Femur (tissue), 1 donor: ENCODE results near the gene C1orf94.
"Not testable (repeated sequence)": the region's sequence is repeated elsewhere in the genome, so short reads cannot be mapped to it uniquely, and the experiment has no call there.

Source experiments
- DNase-seq: peaks from one replicate; pipeline ENCODE4 v3.0.0-alpha.2; 2017

Gene C1orf94

DNA sequence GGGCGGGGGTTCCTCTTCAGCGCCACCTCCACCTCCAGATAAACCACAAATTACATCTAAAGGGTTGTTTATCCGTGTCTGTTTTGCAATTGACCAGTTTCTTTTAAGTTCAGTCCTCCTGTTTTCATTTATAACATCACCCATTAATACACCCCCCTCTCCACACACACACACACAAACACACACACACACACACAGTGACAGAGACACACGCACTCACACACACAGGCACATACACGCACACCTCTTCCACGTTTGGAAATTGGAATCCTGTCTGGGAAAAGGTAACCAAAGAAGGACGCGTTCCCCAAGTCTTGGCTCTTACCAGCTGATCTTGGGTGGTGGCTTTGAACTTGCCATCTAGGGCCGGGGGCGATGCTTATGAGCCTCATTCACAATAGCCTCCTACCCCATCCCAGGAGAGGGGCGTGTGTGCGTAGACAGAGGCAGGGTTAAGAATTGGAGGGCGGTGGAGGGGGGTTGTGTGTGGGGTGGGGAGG, 11.2 kb upstream of the C1orf94 start:
- DNase-seq, result no peak

DNA sequence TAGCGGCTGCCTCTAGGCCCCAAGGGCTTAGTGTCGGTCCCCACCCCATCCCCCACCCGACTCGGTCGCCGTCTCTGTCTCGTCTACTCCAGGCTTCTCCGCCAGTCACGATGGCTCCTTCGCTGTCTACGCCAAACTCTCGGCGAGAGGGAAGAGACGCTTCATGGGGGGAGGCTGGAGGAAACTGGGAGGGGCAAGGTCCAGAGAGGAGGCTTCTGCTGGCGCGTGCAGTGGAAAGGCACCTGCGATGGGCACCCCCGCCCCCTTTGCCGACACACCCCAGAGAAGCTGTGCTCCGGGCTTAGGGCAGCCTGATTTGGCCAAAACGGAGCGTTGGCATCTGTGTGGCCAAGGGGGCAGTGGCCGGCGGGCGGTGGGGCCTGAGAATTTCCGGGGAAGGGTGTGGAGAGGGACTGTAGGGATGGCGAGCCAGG, 10.5 kb upstream of the C1orf94 start:
- DNase-seq, result no peak

DNA sequence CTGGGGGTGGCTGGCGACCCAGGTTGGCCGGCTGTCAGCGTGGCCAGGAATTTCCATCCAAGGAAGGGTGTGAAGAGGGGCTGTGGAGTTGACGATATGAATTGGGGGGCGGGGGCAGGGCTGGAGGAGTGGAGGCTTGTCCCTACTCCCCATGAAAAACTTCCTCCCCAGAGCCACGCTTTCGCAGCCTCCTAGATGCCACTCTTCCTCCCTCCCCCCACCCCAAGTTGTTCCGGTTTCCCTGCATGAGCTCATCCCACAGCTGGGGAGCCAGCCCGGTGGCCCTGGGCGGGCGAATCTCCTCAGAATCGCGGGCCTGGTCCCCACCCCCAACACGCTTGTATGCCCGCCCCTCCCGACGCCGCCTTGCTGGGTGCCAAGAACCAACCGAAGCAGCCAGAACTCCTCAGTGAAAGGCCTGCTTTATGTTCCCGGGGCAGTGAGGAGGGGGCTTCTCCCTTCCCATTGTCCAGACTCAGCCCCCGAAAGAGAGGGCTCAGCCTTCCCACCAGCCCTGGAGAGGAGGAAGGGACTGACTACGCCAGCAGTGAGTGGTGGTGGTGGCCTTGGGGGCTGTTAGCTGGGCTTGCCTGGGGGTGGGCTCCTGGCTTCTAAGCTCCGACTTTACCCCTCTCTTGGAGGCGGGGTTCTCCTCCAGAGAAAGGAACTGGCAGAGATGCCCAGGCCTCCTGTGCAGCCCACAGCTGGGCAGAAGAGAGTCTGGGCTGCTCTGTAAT, 9.9 kb upstream of the C1orf94 start:
- peak; percentile 31 for DNase-seq

DNA sequence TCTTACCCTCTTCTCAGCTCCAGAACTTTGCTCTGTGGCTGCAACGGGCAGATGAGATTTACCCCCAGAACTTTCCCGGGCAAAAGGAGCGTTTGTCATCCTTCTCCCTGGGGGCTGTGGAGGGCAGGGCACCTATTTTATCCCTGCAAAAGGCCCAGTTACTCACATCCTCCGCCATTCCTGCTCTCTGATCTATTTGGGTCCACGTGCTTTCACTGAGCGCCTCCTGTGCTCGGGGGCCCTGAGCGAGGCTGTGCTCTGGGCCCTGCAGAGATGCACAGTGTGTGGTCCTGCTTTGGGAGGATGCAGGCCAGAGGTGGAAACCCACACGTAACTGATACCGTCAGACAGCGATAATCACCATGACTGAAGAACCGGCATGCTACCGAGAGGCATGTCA, 9.3 kb upstream of the C1orf94 start:
- DNase-seq, result no peak

DNA sequence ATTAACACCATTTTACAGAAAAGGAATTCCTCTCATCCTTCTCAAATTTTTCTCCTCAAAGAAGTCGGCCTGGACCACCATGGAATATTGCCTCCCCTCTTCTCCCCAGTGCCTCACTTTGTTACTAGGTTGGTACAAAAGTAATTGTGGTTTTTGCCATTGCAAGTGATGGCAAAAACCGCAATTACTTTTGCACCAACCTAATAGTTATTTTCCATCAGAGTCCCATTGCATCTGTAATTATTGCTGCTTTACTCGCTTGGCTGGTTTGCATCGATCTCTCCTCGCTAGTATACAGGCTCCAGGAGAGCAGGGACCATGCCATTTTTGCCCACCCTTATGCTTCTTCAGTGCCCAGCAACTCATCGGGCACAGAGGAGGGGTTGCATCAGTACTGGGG, 963 bp upstream of the C1orf94 start:
- DNase-seq, result no peak

DNA sequence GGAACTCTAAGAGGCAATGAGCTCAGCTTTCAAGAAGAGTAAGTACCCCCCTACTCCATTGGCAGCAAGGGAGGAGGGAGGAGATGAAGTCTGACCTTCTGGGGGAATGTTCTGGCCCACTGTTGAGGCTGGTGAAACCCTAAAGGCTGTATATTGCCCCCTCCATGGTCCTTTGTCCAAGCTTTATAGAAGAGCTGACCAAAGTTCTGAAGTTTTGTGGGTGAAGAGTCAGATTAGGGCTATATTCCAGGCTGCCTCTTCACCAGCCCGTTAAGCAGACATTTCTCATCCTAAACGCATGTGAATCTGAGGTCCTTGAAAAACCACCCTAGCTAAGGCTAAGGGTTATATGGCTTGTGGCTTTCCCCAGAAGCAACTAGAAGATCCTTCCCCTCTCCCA, 1.4 kb downstream of the C1orf94 start:
- DNase-seq, result no peak

DNA sequence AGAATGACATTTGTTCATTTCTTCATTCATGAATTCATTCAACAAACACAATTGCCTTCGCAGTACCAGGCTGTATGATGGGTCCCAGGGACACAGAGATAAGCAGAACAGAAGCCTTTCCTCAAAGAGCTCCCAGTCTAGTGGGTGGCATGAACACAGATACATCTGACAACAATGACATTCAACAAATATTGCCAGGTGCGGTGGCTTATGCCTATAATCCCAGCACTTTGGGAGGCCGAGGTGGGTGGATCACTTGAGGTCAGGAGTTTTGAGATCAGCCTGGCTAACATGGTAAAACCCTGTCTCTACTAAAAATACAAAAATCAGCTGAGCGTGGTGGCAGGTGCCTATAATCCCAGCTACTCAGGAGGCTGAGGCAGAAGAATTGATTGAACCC, 6.7 kb downstream of the C1orf94 start:
- DNase-seq, result not testable (repeated sequence)

DNA sequence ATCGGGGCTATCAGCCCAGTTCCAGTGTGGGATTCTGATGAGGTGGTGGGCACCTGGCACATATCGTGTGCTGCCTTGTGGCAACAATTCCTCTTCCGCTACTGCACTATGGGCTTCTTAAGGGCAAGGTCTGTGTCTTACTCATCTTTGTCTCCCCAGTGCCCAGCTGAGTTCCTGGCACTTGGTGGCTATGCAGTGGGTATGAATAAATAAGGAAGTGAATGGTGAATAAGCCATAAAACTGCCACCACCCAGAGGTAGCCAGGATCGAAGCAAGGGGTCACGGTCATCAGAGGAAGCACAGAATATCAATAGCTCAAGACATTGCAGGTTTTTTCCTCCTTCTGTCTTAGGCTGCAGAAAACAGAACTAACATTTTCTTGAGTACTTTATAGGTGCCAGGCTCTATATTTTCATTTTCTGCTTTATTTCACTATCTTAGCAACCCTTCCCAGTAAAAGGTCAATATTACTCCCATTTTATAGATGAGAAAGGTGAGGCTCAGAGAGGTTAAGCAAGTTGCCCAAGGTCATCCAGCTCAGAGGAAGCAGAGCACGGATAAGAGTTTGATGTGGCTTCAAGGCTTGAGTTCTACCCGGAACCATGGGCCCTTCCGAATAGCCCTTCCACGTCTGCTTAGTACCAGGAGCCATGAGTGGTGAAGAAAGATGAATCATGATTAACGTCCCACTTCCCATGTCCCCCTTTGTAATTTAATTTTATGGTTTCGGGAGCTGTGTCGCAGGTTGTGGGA, 10.2 kb downstream of the C1orf94 start:
- DNase-seq, result no peak

DNA sequence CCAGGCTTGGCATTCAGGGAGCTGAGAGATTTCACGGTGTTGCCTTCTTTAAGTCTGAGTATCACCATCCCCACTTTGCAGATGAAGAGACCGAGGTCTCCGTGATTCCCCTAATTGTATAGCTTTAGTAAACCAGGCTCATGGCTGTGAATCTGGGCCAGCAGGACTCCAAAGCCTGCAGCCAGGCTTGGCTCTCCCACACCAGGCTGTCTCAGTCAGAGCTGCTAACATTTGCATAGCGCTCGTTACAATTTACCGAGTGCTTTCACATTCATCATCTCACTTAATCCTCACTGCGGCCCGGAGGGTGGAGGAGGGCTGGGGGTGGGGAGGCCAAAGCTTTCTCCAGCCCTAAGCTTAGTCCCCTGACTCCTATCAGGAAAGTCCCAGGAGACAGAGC, 11.7 kb downstream of the C1orf94 start:
- DNase-seq, result no peak

DNA sequence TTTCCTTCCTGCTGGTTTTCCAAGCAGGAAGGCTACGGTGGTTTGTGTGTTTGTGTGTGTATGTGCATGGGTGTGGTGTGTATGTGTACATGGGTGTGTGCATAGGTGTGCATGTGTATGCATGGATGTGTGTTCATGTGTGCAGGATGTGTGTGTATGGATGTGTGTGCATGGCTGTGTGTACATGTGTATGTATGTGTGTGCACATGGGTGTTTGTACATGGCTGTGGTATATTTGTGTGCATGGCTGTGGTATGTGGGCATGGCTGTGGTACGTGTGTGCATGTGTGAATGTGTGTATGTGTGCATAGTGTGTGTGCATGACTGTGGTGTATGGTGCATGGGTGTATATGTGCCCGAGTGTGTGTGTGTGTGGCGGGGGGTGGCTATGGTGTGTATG, 12.3 kb downstream of the C1orf94 start:
- DNase-seq, result no peak

DNA sequence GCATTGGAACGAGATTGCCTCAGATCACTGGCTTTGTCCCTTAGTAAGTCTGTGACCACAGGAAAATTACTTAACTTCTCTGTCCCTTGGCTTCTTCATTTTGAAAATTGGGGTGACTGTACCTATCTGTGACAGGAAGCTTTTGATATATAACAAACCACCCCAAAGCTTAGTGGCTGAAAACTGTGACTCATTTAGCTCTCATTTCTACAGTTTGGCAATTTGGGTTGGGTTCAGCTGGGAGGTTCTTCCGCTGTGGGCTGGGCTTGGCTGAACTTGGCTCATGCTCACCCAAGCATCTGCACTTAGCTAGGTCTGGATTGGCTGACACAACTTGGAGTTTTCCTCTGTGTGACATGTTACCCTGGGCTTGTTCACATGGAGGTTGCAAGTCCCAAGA, 14.0 kb downstream of the C1orf94 start:
- no peak for DNase-seq

DNA sequence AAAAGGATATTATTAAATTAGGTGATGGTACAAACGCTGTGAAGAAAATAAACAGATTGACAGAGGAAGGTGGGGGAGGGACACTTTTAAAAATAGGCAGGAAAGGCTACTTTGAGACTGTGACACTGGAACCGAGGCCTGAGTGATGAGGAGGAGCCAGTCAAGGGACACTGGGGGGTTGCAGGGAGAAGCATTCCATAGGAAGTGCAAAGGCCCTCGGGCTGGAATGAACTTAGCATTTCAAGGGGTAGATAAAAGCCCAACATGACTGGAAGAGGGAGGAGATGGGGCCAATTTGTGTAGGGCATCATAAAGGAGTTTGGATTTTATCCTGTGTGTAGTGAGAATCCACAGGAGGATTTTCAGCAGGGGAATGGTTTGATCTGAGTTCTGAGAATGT, 15.9 kb downstream of the C1orf94 start:
- no peak for DNase-seq

DNA sequence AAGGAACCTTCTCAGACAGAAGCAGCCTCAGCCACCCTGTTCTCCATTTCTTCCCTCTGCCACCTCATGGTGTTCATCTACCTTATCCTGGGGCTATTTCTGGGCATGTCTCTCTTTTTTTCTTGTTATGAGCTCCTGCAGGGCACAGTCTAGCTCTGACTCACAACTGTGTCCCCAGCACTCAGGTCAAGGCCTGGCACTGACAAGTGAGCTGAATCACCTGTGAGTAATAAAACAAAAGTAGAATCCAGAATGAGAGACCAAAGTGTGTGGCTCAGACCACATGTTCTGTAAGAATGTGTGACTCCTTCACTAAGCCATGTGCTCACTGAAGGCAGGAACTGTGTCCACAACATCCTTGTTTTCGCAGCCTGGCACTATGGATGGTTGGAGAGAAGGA, 23.2 kb downstream of the C1orf94 start:
- no peak for DNase-seq

DNA sequence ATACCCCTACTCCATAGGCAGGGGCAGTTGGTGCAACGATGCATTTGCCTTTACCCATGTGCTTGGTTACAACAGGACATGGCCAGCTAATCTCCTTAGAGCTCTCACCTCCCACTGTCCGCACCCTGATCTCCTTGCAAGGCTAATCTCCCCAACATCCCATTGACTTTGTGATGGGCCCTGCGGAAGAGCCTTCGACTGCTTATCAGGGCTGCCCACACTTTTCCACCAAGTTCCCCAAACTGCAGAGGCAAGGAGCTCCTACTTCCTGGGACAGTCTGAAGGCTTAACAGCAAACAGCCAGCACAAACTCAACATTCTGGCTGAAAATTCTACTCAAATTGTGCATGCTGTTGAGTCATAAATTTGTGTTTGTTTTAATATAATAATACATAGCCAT, 36.0 kb downstream of the C1orf94 start:
- DNase-seq, result no peak

DNA sequence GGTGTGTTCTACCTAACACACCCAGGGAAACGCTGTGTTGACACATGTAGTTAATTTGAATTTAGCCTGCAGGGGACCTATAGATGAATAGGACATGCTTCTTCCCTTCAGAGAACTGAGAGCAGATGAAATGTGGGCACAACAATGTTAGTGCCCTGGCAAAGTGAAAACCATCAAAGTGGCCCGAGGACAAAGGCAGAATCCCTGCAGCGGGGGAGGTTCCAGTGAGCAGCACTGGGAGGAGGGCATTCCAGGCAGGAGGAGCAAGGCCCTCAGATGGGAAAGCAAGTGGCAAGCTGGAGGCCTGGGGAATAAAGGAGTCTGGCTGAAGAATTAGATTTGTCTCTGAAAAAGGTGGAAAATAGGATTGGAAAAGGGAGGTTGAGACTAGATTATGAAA, 37.2 kb downstream of the C1orf94 start:
- DNase-seq, result no peak

DNA sequence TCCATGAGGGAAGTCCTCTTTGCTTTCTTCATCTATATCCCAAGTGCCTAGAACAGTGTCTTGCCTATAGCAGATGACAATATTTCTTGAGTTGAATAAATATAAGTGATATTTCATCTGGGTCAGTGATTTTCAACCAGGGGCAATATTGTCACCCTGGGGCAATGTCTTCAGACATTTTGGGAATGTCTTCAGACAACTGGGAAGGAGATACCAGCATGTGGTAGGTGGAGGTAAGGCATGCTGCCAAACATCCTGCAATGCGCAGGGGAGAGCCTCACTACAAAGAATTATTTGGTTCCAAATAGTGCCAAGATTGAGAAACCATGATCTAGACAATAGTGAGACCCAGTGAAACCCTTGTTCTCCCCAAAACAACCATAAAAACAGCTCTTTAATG, 54.7 kb downstream of the C1orf94 start:
- no peak for DNase-seq

DNA sequence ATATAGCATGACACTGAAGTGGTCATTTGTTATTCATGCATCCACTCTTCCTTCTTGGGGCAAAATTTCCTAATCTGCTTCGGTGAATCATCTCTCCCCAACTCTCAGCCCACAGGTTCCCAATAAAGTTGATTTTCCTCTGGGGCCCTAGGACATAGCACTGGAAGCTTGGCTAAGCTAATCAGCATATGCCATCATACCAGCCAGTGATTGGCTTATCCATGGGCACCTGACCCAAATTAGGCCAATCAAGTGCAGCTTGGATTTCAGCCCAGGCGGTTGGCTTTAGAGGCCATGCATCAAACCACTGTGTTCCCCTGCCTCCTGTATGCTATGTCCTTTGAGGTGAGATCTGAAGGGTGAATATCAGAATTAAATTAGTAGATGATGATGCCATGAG, 58.9 kb downstream of the C1orf94 start:
- no peak for DNase-seq

DNA sequence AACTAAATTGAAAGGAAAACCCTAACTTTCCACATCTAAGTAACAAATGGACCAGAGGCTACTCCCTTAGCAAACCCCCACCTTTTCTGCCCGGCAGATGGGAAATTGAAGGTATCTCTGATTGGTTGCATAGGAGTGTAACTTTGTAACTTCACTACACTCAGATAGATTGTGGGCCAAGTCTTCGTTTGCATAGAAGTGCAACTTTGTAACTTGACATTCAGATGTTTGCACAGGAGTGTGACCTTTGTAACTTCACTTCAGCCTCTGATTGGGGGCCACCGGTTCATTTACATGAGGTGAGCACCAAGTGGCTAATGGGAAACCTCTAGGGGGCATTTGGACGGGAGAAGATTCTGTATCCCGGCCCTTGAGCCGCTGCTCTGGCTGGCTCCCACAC, 59.4 kb downstream of the C1orf94 start:
- DNase-seq, result no peak

DNA sequence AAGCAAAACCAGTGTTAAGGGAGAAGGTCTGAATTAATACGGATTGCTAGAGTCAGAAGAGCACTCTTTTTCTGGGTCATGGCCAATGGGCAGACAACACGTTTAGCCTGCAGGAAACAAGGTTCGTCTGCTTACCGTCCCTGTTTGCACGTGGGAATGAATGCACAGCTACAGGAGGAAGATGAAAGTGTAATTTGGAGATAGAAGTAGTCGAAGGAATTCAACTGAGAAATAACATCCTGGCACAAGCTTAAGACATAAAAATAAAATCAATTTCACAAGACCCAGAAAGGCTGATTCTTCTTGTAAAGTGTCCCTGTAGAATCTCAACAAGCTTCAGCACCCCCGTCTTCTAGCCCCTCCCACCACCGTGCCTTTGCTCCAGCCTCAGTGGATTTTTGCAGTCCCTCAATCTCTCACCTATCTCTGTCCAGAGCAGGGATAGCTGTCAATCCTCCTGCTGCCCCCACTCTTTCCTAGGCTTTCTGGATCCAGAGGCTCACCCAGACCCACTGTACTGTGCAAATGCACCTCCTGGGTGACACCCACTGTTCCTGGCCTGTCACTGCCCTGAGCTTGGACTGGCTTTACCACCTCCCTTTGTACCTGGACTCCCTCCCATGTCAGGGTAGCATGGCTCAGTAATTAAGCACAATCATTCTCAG, 60.6 kb downstream of the C1orf94 start:
- no peak for DNase-seq

DNA sequence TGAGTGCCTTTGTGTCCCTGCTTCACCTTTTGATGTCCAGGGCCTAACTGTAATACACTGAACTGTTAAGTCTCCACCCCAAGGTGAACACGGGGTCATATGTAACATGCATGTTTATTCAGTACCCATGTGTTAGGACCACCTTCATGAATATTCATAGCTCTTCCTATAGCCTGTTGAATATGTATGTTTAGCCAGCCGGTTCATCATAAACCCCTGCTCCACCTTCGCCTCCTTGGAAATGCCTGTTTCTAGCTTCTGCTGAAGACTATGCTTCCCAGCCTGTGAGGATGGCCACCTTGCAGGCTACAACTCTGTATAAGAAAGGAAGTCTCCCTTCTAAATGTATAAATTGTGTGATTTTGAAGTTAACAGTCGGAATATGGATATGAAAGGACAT, 69.3 kb downstream of the C1orf94 start:
- no peak for DNase-seq

DNA sequence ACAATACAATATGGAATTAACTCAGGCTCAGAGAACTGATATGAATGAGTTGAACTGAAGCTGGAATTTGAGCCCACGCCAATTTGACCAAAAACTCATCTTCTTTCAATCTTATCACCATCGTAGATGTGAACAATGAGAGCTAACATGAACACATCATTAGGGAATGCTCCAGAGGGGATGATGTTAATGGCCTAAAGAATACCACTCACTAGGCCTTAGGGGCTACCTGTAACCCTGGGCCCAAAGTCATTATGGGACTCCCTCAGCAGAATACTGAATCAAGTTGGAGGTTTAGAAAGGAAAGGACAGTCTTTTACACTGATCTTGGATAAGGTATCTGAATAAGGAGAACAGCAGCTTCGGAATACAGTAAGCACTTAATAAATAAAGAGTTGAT, 73.6 kb downstream of the C1orf94 start:
- DNase-seq, result no peak

DNA sequence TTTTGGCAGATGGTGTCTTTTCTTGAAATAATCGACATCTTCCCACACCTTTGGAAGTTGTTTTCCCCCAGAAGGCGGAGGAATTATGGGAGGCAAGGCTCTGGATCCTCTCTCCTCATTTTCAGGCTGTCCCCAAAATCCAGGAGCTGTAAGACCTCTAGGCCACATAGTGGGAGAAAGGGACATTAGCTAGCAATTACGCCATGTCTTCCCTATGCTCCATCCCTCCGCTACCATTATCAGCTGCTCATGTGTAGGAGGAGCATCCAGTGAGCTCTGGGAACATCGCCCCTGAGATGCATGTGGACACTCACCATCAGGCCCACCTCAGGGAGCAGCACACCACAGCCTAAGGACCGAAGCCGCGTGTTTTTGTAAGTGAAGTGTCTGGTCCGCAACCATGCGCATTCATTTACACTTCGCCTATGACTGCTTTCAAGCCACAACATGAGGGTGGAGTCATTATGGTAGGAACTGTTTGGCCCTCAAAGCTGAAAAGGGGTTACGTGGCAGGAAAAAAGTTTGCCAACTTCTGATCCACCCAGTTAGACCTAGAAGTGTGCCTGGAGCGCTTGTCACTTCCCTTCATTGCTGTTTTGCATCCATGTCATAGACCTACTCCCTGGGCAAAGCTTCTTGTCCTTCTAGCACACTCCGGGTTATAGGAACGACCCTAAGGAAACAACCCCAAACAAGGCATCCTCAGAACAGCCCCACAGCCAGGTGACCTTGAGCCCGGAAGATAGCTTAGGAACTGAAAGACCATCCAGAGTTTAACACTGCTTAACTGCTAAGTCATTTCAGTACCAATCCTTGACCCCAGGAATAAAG, 85.5 kb downstream of the C1orf94 start:
- DNase-seq, result no peak

DNA sequence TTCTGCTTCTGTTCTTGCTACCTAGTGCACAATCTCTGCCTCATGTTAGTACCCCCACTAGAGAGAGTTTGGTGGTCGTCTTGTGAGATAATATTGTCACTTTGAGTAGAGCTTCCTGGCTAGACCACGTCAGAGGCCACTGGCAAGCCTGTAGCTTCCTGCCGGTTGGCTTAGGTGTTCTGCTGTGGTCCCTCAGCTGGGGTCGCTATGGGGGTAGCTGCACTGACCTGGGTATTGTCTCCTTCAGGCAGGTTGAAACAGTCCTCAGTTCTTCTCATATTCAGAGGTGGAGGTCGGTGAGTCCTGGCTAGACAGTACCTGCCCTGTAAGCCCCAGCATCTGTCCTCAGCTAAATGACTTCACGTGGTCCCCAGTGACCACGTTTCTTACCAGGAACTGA, 86.2 kb downstream of the C1orf94 start:
- DNase-seq, result no peak
